Breast epithelium (tissue), 4 donors: Measurements from ENCODE around the gene SLC9A8. TPM values are rescaled to one million over a fixed set of nuclear protein-coding genes. Genes with fewer than 3 reads are reported as not detected.

ENCODE experiments used
- DNase-seq, 2 donors: peaks; one replicate each; pipeline ENCODE4 v3.0.0-alpha.2; 2019; ENCODE audit warnings: low spot score in 2 of 2
- H3K27ac ChIP-seq, 2 donors: fragments of 200-600 bp; sonication (generic) in 1 of 2; one replicate each; pipeline ENCODE4 v1.5.1; 2016 to 2019; ENCODE audit warnings: mild to moderate bottlenecking in 1 of 2
- H3K27me3 ChIP-seq, 2 donors: fragments of 200-600 bp; sonication (generic) in 1 of 2; one replicate each; pipeline versions ENCODE4 v1.5.1 to v1.6.0; 2017 to 2019; ENCODE audit warnings: control low read depth in 1 of 2, mild to moderate bottlenecking in 1 of 2
- H3K36me3 ChIP-seq: fragments of 200-600 bp; one replicate; pipeline ENCODE4 v1.5.1; 2019
- H3K4me1 ChIP-seq, 2 donors: fragments of 200-600 bp; sonication (generic); one replicate each; pipeline ENCODE4 v1.5.1; 2016 to 2019; ENCODE audit warnings: control low read depth in 1 of 2
- H3K4me3 ChIP-seq, 3 donors: fragments of 200-600 bp; sonication (generic); 1 replicate in 2 of 3; 2 replicates in 1 of 3; pipeline ENCODE4 v1.5.1; 2016 to 2019; ENCODE audit warnings: mild to moderate bottlenecking in 3 of 3, moderate library complexity in 2 of 3
- H3K9me3 ChIP-seq, 2 donors: fragments of 200-600 bp; sonication (generic) in 1 of 2; one replicate each; pipeline ENCODE4 v1.5.1; 2016 to 2019; ENCODE audit warnings: control low read depth in 1 of 2
- CTCF ChIP-seq, 3 donors: fragments of 450-650 bp; IDR thresholded peaks; one replicate each; pipeline ENCODE4 v1.5.1; 2016 to 2017; ENCODE audit warnings: antibody characterized with exemption in 3 of 3, mild to moderate bottlenecking in 3 of 3, moderate library complexity in 3 of 3
- POLR2A ChIP-seq: fragments of 450-650 bp; IDR thresholded peaks from one replicate; pipeline ENCODE4 v1.6.1; 2016; ENCODE audit warnings: antibody characterized with exemption, mild to moderate bottlenecking, moderate library complexity
- POLR2AphosphoS5 ChIP-seq, 3 donors: sonication (generic); formaldehyde crosslinking; IDR thresholded peaks; one replicate each; pipeline ENCODE4 v1.6.1; 2017; ENCODE audit warnings: antibody characterized with exemption in 3 of 3
- intact Hi-C: fragments of 100-400 bp; cut with DNase I; formaldehyde crosslinking; loops from one replicate; pipeline ENCODE4 v1.15.1; 2023; ENCODE audit warnings: low total_unique reads
- total RNA-seq, 3 donors: library from RNA; depleted of rRNA; stranded (reverse); fragments of >200 nt; gene quantifications; one replicate each; pipeline ENCODE4 v1.1.0, GENCODE V29; 2016

The SLC9A8 gene
- total RNA-seq, 3 donors from 2014 or later, result 11.8 to 13.5 (median 13.3) TPM

GRCh38 chr20:49909499-49910339 is 97.1 kb downstream of the SLC9A8 start:
- intact Hi-C loops, result loop anchor here (2.0 kb wide), 1 partner anchor 35 kb away; no protein-coding TSS in a partner anchor

GRCh38 chr20:49910340-49910706 is 97.7 kb downstream of the SLC9A8 start:
- Histone ChIP-seq H3K27ac (peak overlapping the region; percentile 33 to 34), H3K27me3 (no peaks in the 10 kb centered on the region), H3K4me1 (peaks cover 3 to 12% of the 10 kb centered on the region in 2 donors), H3K4me3 (no peak overlapping the region), H3K9me3 (no peaks in the 10 kb centered on the region), H3K36me3 (no peaks in the 10 kb centered on the region)
- intact Hi-C loops, result loop anchor here (2.0 kb wide), 1 partner anchor 34 kb away; no protein-coding TSS in a partner anchor
- no peak for DNase-seq
- TF ChIP-seq CTCF (IDR thresholded peaks at IDR 0.05), result no peak
- no peak for TF ChIP-seq POLR2AphosphoS5 (IDR thresholded peaks at IDR 0.05)
- no peak for TF ChIP-seq POLR2A

More at GRCh38 chr20:49909499-49910339, 97.1 kb downstream of the SLC9A8 start:
- peak in 2 of 3 donors; percentile 6 to 39 for TF ChIP-seq CTCF (IDR thresholded peaks at IDR 0.05)
- TF ChIP-seq POLR2AphosphoS5 (IDR thresholded peaks at IDR 0.05), result no peak
- no peak for TF ChIP-seq POLR2A
- Histone ChIP-seq H3K27ac (peak overlapping the region; percentile 33 to 34), H3K27me3 (no peaks in the 10 kb centered on the region), H3K4me1 (peaks cover 3 to 12% of the 10 kb centered on the region in 2 donors), H3K4me3 (no peak overlapping the region), H3K36me3 (no peaks in the 10 kb centered on the region), H3K9me3 (no peaks in the 10 kb centered on the region)
- DNase-seq, result peak in 1 of 2 donors; percentile 58

GRCh38 chr20:49913399-49914047 is 100.9 kb downstream of the SLC9A8 start:
- Histone ChIP-seq H3K27me3 (no peaks in the 10 kb centered on the region), H3K36me3 (no peaks in the 10 kb centered on the region), H3K4me3 (peak overlapping the region in 1 of 3 donors; percentile 100), H3K4me1 (peaks cover 3 to 12% of the 10 kb centered on the region in 2 donors), H3K9me3 (no peaks in the 10 kb centered on the region), H3K27ac (no peak overlapping the region)
- no peak for TF ChIP-seq CTCF (IDR thresholded peaks at IDR 0.05)
- no peak for TF ChIP-seq POLR2A
- TF ChIP-seq POLR2AphosphoS5 (IDR thresholded peaks at IDR 0.05), result no peak
- no peak for DNase-seq
- intact Hi-C loops, result no loop called here

GRCh38 chr20:49914310-49915117 is 101.9 kb downstream of the SLC9A8 start:
- Histone ChIP-seq H3K4me1 (peaks cover 3 to 12% of the 10 kb centered on the region in 2 donors), H3K27ac (peak overlapping the region; percentile 99 to 100), H3K27me3 (no peaks in the 10 kb centered on the region), H3K36me3 (no peaks in the 10 kb centered on the region), H3K4me3 (peak overlapping the region; percentile 100), H3K9me3 (no peaks in the 10 kb centered on the region)
- TF ChIP-seq POLR2A (no peak), POLR2AphosphoS5 (IDR thresholded peaks at IDR 0.05) (no peak), CTCF (IDR thresholded peaks at IDR 0.05) (no peak)
- DNase-seq, result no peak
- intact Hi-C loops, result no loop called here
